HG03103 (cell line): Measurements from ENCODE around the gene PITHD1.
"Not testable (repeated sequence)": the region's sequence is repeated elsewhere in the genome, so short reads cannot be mapped to it uniquely, and the experiment has no call there.

ENCODE experiments used
- ATAC-seq: cut with Tn5 transposase; IDR thresholded peaks from one replicate; pipeline ENCODE4 v1.9.1; 2021; ENCODE audit warnings: low read depth; ENCODE audit not compliant: unreplicated experiment

Gene PITHD1, protein sequence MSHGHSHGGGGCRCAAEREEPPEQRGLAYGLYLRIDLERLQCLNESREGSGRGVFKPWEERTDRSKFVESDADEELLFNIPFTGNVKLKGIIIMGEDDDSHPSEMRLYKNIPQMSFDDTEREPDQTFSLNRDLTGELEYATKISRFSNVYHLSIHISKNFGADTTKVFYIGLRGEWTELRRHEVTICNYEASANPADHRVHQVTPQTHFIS

DNA sequence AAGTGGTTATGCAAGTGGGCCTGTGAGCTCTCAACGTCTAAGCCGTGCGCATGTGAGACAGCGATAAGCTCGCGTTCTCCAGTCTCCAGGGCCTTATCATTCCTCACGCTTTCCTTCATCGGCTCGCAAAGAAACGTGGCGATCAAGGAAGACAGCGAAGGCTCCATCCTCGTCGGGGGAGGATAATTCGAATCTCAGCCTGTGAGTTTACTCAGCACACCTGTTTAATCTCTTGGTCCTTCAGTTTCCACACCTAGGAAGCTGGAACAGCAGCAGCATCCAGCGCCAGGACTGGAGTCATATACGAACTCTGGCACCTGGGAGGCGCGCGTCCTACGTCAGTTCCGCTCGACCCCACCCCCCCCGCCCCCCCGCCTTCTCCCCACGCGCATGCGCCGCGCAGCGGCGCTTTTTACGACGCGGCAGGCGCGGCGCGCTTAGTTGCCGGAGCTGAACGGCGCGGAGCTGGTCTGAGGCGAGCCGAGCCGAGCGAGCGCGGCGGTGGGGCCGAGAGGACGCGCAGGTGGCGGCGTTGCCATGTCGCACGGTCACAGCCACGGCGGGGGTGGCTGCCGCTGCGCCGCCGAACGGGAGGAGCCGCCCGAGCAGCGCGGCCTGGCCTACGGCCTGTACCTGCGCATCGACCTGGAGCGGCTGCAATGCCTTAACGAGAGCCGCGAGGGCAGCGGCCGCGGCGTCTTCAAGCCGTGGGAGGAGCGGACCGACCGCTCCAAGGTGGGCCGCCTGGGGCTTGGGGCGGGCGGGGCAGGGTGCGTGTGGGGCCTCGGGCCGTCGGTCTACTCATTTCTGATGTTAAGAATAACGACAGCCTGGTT, at the start of gene PITHD1:
Gene PITHD1, plus strand, starts transcription at position 440 of the 836 bp plus-strand sequence. Its CDS starts 98 bp downstream, at position 538.
- ATAC-seq, result peak; percentile 62

DNA sequence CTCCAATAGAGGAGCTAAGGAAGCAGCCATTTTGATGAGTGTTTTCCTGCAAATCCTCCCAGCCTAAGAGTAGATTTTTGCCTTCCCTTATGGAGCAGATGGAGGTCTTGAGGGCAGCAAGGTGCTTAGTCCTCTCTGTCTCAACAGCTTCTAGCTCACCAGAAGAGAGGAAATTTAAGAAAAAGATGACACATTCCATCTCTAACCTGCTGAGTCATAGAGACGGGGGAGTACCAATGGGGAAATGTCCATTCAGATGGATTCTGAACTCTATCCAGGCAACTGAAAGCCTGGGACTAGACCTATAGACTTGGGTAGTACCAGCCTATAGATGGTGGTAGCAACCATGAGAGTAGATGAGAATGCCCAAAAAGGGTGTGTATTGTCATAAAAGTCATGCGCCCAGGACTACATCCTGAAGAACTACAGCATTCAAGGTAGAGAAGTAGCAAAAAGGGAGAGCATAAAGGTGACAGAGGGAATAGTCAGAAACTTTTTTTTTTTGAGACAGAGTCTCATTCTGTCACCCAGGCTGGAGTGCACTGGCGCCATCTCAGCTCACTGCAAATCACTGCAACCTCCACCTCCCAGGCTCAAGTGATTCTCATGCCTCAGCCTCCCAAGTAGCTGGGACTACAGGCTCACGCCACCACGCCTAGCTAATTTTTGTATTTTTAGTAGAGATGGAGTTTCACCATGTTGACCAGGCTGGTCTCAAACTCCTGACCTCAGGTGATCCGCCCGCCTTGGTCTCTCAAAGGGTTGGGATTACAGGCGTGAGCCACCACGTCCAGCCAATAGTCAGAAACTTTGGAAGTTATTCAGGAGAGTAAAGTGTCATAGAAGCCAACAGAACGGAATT, 45.6 kb upstream of the PITHD1 start:
- no peak for ATAC-seq

DNA sequence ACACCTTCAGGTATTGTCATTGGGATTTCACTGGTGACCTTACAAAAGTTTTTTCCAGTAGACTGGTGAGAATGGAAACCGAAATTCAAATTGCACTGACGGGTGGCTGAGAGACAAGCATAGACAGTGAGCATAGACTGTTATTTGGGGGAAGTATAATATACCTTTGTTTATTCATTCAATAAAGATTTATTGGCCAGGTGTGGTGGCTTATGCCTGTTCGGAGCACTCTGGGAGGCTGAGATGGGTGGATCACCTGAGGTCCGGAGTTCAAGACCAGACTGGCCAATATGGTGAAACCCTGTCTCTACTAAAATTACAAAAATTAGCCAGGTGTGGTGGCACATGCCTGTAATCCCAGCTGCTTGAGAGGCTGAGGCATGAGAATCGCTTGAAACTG, 44.9 kb upstream of the PITHD1 start:
- ATAC-seq, result not testable (repeated sequence)

DNA sequence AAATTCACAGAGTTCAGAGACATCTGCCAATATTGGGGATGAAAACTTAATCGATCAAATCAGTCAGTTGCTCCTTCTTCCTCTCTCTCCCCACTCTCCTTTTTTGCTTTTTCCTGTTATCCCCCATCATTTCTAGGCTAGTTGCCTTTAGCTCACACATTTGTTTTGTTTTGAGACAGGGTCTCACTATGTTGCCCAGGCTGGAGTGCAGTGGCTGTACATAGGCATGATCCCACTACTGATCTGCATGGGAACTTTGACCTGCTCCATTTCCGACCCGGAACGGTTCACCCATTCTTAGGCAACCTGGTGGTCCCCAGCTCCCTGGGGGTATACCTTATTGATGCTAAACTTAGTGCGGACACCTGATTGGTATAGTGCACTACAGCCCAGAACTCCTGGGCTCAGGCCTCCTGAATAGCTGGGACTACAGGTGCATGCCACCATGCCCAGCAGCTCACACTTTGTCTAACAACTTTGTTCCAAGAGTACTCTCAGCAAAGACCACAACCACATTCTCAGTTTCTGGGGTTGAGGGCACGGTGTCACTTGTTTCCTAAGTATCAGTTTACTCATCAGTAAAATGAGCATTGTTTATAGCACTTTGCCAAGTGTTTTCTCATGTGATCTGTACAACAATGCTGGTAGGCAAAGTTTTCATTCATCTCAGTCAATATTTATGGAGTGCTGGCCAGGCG, 41.6 kb upstream of the PITHD1 start:
- ATAC-seq, result no peak

DNA sequence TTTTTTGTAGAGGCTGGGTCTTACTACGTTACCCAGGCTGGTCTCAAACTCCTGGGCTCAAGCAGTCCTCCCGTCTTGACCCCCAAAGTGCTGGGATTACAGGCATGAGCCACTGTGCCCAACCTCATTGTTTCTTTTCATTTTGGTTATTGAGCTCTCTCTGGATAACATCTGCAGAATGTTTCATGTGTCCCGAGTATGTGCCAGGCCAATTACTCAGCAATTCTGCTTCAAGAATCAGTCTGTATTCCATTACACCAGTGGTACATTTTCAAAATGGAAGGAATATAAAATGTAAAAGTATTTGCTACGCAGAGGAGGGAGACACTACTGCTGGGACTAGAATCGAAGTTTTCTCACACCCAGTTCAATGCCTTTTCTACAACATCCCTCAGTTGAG, 36.6 kb upstream of the PITHD1 start:
- ATAC-seq, result no peak

DNA sequence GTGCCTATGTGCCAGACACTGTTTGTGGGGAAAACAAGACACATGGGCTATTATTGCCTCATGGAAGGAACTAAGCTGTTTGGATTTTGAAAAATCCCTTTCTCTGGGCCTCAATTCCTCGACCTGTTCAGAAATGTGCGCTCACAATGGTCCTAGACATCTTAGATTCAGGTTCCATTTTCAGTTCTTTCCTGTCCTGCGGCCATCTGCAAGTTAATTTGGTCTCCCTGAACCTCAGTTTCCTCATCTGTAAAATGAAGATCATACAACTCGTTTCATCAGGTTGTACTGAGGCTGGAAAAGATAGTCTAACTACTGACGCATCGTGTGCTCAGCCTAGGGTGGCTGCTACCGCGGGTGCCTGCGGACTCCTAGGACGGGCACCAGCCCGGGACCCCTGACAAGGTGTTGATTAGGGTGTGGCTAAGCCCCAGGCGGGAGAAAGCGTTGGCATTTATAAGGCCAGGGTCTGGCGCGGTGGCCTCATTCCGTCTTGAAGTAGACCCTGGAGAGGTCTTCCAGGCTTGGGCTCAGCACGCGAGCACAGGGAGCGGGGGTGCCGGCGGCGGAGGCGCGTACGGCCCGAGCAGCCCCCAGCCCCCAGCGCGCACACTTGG, 35.4 kb upstream of the PITHD1 start:
- ATAC-seq, result peak; percentile 25

DNA sequence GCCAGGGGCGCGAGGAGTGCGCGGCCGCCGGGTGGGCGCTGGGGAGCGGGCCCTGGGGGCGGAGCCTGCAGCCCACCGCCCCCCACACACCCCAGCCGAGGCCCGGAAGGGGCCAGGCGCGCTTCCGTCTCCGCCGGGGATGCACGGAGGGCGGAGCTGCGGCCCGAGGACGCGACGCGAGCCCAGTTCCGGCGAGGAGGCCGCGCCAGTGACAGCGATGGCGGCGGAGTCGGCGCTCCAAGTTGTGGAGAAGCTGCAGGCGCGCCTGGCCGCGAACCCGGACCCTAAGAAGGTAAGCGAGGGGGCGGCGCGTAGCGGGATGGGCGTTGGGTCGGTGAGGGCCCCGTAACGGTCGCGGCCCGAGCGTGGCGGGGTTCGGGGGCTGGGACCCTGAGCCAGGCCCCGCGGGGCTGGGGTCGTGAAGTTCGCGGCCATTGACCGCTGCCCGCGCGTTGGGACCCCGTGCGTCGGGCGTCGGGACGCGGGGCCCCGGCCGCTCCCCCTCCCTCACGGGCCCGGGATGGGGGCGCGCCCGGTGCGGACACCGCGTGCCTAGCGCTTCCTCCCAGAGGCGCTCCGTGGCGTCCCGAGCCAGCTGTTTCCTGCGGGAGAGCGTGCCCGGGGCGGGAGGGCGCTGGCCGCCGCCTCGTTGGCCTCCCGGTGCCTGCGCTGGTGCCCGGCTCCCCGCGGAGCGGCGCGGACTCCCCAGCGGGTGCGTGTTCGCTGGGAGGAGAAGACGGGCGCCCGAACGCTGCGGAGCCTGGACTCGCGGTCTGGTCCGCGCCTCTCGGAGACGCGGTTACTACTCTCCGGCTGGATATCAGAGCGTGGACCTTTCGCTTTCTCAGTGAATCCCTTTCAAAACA, 34.7 kb upstream of the PITHD1 start, which contains the start of gene ELOA:
Gene ELOA, plus strand, starts transcription at position 185 of the 866 bp plus-strand sequence. Its CDS starts 33 bp downstream, at position 218.
- peak; percentile 64 for ATAC-seq

DNA sequence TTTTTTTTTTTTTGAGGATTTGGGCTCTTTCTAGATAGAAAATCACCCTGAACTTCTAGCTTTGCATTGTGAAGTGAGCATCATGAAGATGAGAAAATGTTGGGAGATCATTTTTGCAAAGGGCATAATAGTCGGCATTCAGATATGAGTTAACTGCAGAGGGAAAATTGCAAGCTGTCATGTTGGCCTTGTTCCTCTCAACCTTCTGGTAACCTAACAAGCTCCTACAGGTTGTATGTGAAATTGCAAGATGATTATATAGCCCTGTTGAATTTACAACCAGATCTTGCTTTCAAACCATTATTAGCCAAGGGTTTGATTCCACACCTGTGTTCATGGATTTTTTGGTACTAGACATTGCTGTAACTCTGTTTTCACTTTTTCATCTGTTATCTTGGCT, 32.7 kb upstream of the PITHD1 start:
- ATAC-seq, result no peak

DNA sequence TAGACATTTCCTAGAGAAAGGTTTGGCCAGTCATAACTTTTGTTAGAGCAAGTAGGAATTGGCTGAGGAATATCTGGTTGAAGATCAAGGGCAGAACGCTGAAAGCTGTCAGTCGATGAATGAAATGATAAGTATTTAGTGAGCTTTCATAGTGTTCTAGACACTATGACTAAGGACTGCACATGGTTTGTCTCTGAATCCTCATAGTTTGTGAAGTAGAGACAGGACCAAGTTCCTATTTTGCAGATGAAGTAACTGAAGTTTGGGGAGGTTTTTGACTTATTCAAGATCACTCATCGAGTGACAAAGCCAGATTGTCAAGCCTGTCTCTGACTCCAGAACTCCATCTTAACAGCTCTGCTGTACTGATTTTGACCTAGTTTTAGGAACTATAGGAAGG, 30.2 kb upstream of the PITHD1 start:
- ATAC-seq, result no peak

DNA sequence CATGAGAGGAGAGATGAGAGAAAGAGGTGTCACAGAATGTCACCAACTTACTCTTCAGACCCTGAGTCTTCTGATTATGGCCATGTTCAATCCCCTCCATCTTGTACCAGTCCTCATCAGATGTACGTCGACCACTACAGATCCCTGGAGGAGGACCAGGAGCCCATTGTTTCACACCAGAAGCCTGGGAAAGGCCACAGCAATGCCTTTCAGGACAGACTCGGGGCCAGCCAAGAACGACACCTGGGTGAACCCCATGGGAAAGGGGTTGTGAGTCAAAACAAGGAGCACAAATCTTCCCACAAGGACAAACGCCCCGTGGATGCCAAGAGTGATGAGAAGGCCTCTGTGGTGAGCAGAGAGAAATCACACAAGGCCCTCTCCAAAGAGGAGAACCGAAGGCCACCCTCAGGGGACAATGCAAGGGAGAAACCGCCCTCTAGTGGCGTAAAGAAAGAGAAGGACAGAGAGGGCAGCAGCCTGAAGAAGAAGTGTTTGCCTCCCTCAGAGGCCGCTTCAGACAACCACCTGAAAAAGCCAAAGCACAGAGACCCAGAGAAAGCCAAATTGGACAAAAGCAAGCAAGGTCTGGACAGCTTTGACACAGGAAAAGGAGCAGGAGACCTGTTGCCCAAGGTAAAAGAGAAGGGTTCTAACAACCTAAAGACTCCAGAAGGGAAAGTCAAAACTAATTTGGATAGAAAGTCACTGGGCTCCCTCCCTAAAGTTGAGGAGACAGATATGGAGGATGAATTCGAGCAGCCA, 27.0 kb upstream of the PITHD1 start:
- ATAC-seq, result no peak

DNA sequence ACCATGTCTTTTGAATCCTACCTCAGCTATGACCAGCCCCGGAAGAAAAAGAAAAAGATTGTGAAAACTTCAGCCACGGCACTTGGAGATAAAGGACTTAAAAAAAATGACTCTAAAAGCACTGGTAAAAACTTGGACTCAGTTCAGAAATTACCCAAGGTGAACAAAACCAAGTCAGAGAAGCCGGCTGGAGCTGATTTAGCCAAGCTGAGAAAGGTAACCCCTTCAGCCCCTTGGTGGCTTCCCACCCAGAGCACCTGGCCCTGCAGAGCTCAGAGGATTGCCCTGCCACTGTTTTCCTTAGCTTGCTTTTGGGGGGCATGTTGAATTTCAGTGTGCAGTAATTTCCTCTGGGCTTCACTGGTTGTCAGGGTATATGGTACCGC, 26.4 kb upstream of the PITHD1 start:
- no peak for ATAC-seq

DNA sequence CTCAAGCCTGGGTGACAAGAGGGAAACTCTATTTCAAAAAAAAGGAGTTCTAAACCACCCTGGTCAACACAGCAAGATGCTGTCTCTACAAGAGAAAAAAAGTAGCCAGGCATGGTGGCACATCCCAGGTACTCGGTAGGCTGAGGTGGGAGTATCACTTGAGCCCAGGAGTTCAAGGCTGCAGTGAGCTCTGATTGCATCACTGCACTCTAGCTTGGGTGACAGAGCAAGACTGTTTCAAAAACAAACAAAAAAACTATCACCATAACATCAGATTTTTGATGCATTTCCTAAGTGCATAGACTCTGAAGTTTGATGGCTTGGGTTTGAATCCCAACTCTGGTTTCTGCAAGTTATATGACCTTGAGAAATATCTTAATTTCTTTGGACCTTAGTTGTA, 25.3 kb upstream of the PITHD1 start:
- no peak for ATAC-seq

DNA sequence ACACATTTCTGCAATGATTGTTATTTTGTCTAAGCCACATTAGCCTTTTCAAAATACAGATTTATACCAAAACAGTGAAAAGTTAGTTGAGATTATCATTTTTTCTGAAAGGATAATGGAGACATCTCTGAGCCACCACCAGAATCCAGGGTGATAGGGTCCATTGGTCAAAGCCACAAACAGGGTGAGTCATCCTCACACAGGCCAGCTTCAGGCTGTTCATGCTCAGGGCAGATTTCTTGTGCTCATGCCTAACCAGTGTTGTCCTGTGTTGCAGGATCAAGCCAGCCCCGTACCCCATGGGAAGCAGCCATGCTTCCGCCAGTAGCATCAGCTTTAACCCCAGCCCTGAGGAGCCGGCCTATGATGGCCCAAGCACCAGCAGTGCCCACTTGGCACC, 21.5 kb upstream of the PITHD1 start:
- no peak for ATAC-seq

DNA sequence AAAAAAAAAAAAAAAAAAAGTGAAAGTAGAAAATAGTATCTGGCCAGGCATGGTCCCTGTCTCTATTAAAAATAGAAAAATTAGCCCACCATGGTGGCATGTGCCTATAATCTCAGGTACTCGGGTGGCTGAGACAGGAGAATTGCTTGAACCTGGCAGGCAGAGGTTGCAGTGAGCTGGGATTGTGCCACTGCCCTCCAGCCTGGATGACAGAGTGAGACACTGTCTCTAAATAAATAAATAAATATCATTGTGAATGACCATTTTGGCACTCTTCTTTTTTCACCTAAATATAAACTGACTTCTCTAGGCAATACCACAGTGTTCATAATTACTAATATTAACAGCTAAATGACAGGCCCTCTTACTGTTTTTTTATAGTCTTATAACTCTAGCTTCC, 20.4 kb upstream of the PITHD1 start:
- no peak for ATAC-seq

DNA sequence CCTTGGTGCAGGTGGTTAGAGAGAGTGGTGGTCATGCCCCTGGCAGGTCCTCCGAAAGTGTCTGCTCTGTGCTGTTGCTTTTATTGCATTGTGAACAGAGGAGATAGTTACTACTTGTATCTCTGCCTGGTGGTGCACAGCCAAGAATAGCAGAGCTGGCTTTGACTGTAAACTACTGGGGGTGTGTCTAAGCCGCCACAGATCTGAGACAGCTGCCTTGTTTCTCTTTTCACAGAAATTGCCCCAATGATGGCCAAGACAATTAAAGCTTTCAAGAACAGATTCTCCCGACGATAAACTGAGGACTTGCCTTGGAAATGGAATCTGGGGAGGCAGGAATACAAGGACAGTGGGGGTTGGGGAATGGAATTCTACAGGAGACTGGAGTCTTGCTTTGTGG, 18.9 kb upstream of the PITHD1 start:
- ATAC-seq, result no peak

DNA sequence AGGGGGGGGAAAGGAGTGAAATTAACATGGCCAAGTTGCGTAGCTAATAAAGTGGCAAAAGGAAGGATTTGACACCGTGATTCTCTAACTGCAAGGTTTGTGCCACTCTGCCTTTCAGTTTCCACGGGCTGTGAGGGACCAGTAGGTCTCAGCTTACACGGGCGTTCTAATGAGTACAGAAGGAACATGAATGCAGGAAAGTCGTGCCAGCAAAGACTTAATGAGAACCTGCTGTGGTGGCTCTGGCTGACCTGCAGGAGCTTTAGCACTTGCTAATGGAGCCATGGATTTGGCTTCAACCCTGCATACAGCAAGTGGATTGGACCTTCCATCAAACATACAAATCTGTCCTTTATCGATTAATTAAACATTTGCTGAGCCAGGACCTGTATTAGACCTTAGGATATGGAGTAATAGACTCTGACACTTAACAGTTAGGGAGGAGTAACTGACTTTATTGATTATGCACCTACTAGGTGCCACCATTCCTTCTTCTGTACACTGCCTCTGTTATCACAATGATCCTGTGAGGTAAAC, 15.1 kb upstream of the PITHD1 start:
- no peak for ATAC-seq

DNA sequence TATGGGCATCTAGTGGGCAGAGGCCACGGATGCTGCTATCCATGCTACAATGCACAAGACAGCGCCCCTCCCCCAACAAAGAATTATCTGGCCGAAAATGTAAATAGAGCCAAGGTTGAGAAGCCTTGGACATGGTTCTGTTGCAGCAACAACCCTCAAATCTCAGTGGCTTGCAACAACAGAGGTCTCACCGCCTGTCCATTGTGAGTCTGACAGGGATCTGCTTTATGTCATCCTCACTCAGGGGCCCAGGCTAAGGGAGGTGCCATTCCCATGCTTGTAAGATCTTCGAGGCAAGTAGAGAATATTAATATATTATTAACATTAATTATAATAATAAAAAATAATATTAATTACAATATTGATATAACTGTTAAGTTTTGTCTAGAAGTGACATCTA, 9.5 kb upstream of the PITHD1 start:
- no peak for ATAC-seq
